K562 (cell line): ENCODE measurements around the gene KRTAP4-8. TPM values are rescaled to one million over a fixed set of nuclear protein-coding genes. Genes with fewer than 3 reads are reported as not detected.
A peak's percentile ranks its signal among the peaks of the same experiment; 100 is the strongest.

ENCODE experiments used
- BHLHE40 ChIP-seq: IDR thresholded peaks from 2 replicates; pipeline ENCODE4 v1.6.1; 2011; ENCODE audit warnings: low read length, improper control_type of control experiment
- CREB3 ChIP-seq: fragments of 450-650 bp; conservative IDR thresholded peaks from 2 replicates; pipeline ENCODE4 v1.6.1; 2016; ENCODE audit warnings: missing genetic modification characterization, low read depth, mild to moderate bottlenecking, missing compliant biosample characterization, moderate library complexity
- CREB5 ChIP-seq: fragments of 250-450 bp; sonication (Bioruptor Pico); IDR thresholded peaks from 2 replicates; pipeline ENCODE4 v1.5.0; 2020; ENCODE audit warnings: mild to moderate bottlenecking
- HDAC2 ChIP-seq: fragments of 450-650 bp; IDR thresholded peaks from 2 replicates; pipeline ENCODE4 v1.6.1; 2016; ENCODE audit warnings: mild to moderate bottlenecking
- HDAC8 ChIP-seq: fragments of 450-650 bp; IDR thresholded peaks from 2 replicates; pipeline ENCODE4 v1.6.1; 2016; ENCODE audit warnings: mild to moderate bottlenecking, missing genetic modification characterization, moderate library complexity, missing compliant biosample characterization
- IRF1 ChIP-seq: sonication (generic); formaldehyde crosslinking; IDR thresholded peaks from 2 replicates; pipeline ENCODE4 v1.8.0; 2022; ENCODE audit warnings: missing genetic modification reagents, mild to moderate bottlenecking, borderline replicate concordance
- KLF6 ChIP-seq: fragments of 250-450 bp; sonication (Bioruptor Pico); IDR thresholded peaks from 2 replicates; pipeline ENCODE4 v1.4.0; 2020; ENCODE audit warnings: mild to moderate bottlenecking, moderate library complexity, borderline replicate concordance
- MAFG ChIP-seq: fragments of 450-650 bp; conservative IDR thresholded peaks from 2 replicates; pipeline ENCODE4 v1.6.1; 2016; ENCODE audit warnings: missing genetic modification characterization, missing compliant biosample characterization
- MTA3 ChIP-seq: fragments of 450-650 bp; formaldehyde crosslinking; IDR thresholded peaks from 2 replicates; pipeline ENCODE4 v1.6.1; 2017; ENCODE audit warnings: mild to moderate bottlenecking, borderline replicate concordance
- NCOR1 ChIP-seq: fragments of 450-650 bp; IDR thresholded peaks from 2 replicates; pipeline ENCODE4 v1.6.1; 2016; ENCODE audit warnings: mild to moderate bottlenecking, moderate library complexity
- NEUROD1 ChIP-seq: fragments of 150-350 bp; IDR thresholded peaks from 2 replicates; pipeline ENCODE4 v1.6.1; 2014; ENCODE audit warnings: borderline replicate concordance, low read length, low read depth; ENCODE audit not compliant: partially characterized antibody
- POLR2AphosphoS5 ChIP-seq: IDR thresholded peaks from 2 replicates; pipeline ENCODE4 v1.6.1; 2011; ENCODE audit warnings: mild to moderate bottlenecking, low read depth, low read length, moderate library complexity; ENCODE audit not compliant: control insufficient read depth, insufficient read depth
- SOX6 ChIP-seq: fragments of 450-650 bp; IDR thresholded peaks from 2 replicates; pipeline ENCODE4 v1.6.1; 2014; ENCODE audit warnings: mild to moderate bottlenecking
- SP1 ChIP-seq: sonication (generic); formaldehyde crosslinking; IDR thresholded peaks from 2 replicates; pipeline ENCODE4 v1.8.1; 2022; ENCODE audit warnings: mild to moderate bottlenecking, missing genetic modification reagents
- SRF ChIP-seq, 2 experiments: fragments of 250-450, 450-650 bp in 1 of 2; sonication (Bioruptor Pico) in 1 of 2; sonication (generic) in 1 of 2; formaldehyde crosslinking; IDR thresholded peaks; 2 replicates each; pipeline versions ENCODE4 v1.5.0 to v1.5.1; 2020 to 2022; ENCODE audit warnings: mild to moderate bottlenecking in 1 of 2, missing genetic modification reagents in 1 of 2
- TOE1 ChIP-seq, 2 experiments: fragments of 450-650 bp in 1 of 2; sonication (generic) in 1 of 2; formaldehyde crosslinking in 1 of 2; IDR thresholded peaks; 2 replicates each; pipeline versions ENCODE4 v1.7.1 to v1.8.0; 2016 to 2022; ENCODE audit warnings: borderline replicate concordance in 2 of 2, mild to moderate bottlenecking in 2 of 2, antibody characterized with exemption in 1 of 2, inconsistent platforms in 1 of 2, low read depth in 1 of 2, missing genetic modification reagents in 1 of 2, moderate library complexity in 1 of 2
- WHSC1 ChIP-seq: IDR thresholded peaks from one replicate; pipeline ENCODE4 v1.6.1; 2012; ENCODE audit warnings: low read length, control low read depth, inconsistent platforms
- ZBTB8A ChIP-seq: fragments of 450-650 bp; IDR thresholded peaks from 2 replicates; pipeline ENCODE4 v1.6.1; 2018; ENCODE audit warnings: mild to moderate bottlenecking, moderate library complexity; ENCODE audit not compliant: partially characterized antibody
- ZKSCAN1 ChIP-seq: fragments of 150-350 bp; IDR thresholded peaks from 2 replicates; pipeline ENCODE4 v1.6.1; 2016; ENCODE audit warnings: low read depth, low read length
- ZNF175 ChIP-seq: fragments of 200-800 bp; sonication (Bioruptor generic); IDR thresholded peaks from 2 replicates; pipeline ENCODE4 v1.6.1; 2016; ENCODE audit warnings: low read depth, mild to moderate bottlenecking, missing genetic modification characterization, missing compliant biosample characterization
- ZNF232 ChIP-seq: sonication (generic); formaldehyde crosslinking; IDR thresholded peaks from 2 replicates; pipeline ENCODE4 v1.8.0; 2022; ENCODE audit warnings: mild to moderate bottlenecking, missing genetic modification reagents
- ZNF395 ChIP-seq: fragments of 200-800 bp; sonication (Bioruptor generic); IDR thresholded peaks from 2 replicates; pipeline ENCODE4 v1.6.1; 2017; ENCODE audit warnings: missing genetic modification characterization, missing compliant biosample characterization
- polyA plus RNA-seq, 8 experiments: library from polyadenylated mRNA; depleted of rRNA in 4 of 8; stranded (reverse) in 5 of 8; unstranded in 3 of 8; fragments of >200 nt; fragmentation: Nextera tagmentation in 2 of 8; fragmentation: Illumina TruSeq in 1 of 8; extraction: Ambion mirVana in 2 of 8; extraction: Trizol in 1 of 8; gene quantifications; 2 replicates each; pipeline versions ENCODE4 v1.2.1 to v1.2.3, GENCODE V29; 2011 to 2014; ENCODE audit warnings: inconsistent platforms in 1 of 8, missing spikeins in 1 of 8
- total RNA-seq, 7 experiments: library from RNA; depleted of rRNA in 6 of 7; stranded (reverse); fragments of >200 nt in 6 of 7; fragmentation: Illumina TruSeq in 2 of 7; extraction: Trizol in 2 of 7; gene quantifications; 2 replicates each; pipeline versions ENCODE4 v1.2.1 to v1.2.3, GENCODE V29; 2011 to 2021; ENCODE audit warnings: low replicate concordance in 1 of 7

The KRTAP4-8 gene
- total and polyA plus RNA-seq, 9 of the 15 experiments (the other 6 are each of a cell fraction or from before 2014, with no cell fraction given): not detected

- TF ChIP-seq ZKSCAN1 (no peak), POLR2AphosphoS5 (no peak), SRF (CRISPR knock-in tag; IDR thresholded peaks at IDR 0.05) (no peak), SOX6 (0 out of 2 replicates have a peak, but pooled peaks have one; percentile 52), TOE1 (IDR thresholded peaks at IDR 0.05; ENCODE audit: borderline replicate concordance) (peak; percentile 51; the same call in 1 of the 2 replicates), TOE1 (CRISPR knock-in tag; IDR thresholded peaks at IDR 0.05; ENCODE audit: borderline replicate concordance, low read depth) (no peak), NCOR1 (no peak), HDAC2 (0 out of 2 replicates have a peak, but pooled peaks have one; percentile 30), NEUROD1 (peak; percentile 45), HDAC8 (no peak; the same call in 1 of the 2 replicates), ZBTB8A (no peak), MAFG (tag) (peak; percentile 75), CREB3 (tag) (no peak), ZNF232 (no peak), MTA3 (no peak), CREB5 (no peak), WHSC1 (no peak), KLF6 (CRISPR knock-in tag) (peak; percentile 37; the same call in 1 of the 2 replicates), IRF1 (no peak), ZNF175 (CRISPR knock-in tag) (peak; percentile 72; the same call in 1 of the 2 replicates), SP1 (CRISPR knock-in tag) (no peak), BHLHE40 (no peak), ZNF395 (CRISPR knock-in tag) (peak; percentile 3; the same call in 1 of the 2 replicates)
Observed at GRCh38 chr17:41065829-41066624, 31.9 kb downstream of the KRTAP4-8 start, which contains the start of gene KRTAP2-4 (continued).
